SK-MEL-5 (cell line): ENCODE measurements around the gene TENM4. TPM values are rescaled to one million over a fixed set of nuclear protein-coding genes. Genes with fewer than 3 reads are reported as not detected.

ENCODE experiments used
- DNase-seq: peaks from one replicate; pipeline ENCODE4 v3.0.0-alpha.2; 2016; ENCODE audit warnings: low read depth, low spot score
- in situ Hi-C: cut with HindIII; loops from 2 replicates; pipeline ENCODE4 v1.10.0; 2016; ENCODE audit warnings: low sequenced_read_pairs, high pct_unique_total_duplicates, low pct_unique_long_range_greater_than_20kb
- total RNA-seq: library from RNA; depleted of rRNA; stranded (reverse); fragments of >200 nt; shearing (Covaris generic); gene quantifications from 2 replicates; pipeline ENCODE4 v1.2.3, GENCODE V29; 2014

The TENM4 gene
- total RNA-seq, 1 experiment from 2014 or later, result 0.08 TPM

DNA sequence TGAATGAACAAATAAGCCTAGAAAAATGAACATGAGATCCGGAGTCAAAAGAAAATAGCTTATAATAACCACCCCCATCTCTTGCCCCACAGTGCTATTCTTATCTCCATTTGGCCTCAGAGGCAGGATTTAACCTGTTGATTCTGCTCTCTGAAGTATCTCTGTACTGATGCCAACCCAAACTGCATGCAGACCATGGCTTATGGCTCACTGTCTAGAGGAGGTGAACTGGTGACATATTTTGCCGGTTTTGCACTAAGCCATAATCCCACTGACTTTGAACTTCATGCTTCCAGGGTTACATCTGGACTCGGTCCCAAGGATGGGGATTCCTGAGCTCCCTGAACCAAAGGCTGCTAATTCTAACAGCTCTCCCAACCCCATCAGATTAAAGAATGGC lies 397.1 kb downstream of the TENM4 start:
- in situ Hi-C loops, result no loop called here
- no peak for DNase-seq

DNA sequence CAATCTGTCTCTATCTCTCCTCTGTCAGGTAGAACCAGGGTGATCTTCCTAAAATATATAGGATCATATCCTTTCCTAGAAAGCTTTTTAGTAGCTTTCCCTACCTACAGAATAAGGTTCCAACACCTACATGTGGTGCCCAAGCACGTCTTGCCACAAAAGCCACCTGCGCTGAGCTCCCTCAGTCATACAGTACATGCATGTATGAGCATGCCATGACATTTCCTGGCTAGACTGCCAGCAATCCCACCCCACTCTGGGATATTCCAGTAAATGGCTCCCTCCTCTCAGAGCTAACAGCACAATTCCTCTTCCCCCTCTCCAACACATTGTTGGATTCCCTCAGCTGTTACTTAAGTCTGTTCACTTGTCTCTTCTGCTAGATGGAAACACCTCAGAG lies 398.0 kb downstream of the TENM4 start:
- no peak for DNase-seq
- in situ Hi-C loops, result no loop called here

DNA sequence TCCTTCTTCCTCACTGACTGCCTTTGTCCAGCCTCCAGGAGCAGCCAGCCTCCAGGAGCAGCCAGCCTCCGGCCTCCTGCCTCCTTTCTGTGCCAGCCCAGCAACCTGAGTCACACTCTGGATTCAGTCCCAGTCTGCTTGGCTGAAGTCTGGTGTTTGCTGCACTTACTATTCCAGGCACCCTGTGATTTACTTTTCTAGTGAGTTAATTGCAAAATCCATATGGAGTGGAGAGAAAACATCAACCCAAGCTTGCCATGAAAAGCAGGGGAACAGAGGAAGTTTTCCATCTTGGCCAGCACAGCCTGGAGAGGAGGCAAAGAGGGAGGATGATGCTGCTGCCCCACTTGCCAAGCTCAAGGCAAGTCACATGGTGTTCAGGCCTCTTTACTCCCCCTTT lies 400.5 kb downstream of the TENM4 start:
- in situ Hi-C loops, result no loop called here
- DNase-seq, result no peak

DNA sequence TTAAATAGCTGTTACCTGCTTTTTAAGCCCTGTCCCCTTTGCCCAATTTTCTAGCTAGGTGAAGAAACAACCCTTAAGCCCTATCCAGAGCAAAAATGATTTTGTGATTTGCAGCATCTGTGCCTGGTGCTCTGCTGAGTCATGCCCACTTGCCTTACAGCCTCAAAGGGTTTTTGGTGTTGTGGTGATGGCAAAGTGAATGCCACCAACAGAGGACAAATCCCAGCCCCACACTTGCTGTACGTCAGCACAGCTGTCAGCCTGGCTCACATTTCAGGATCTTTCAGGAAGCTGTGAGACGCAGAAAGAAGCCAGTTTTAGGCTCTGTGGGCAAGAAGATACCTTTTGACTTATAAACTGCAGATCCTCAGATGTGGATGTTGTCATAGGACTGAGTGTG lies 401.7 kb downstream of the TENM4 start:
- DNase-seq, result no peak
- in situ Hi-C loops, result no loop called here

DNA sequence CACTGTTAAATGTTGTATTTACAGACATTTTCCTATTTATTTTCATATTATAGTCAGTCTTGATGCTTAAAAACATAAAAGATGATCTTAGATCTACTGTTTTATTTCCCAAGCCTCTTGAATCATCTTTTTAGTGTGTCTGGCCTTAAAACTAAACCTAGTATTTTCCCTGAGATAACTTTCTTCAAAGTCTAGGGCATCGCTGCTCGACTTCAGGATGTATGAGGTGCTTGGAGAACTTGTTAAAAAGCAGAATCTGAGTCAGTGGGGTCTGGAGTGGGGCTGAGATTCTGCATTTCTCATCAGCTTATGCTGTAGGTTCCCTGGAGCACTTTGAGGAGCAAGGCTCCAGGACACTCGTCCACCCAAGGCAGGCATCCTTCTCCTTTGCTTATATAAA lies 404.9 kb downstream of the TENM4 start:
- in situ Hi-C loops, result no loop called here
- DNase-seq, result no peak

DNA sequence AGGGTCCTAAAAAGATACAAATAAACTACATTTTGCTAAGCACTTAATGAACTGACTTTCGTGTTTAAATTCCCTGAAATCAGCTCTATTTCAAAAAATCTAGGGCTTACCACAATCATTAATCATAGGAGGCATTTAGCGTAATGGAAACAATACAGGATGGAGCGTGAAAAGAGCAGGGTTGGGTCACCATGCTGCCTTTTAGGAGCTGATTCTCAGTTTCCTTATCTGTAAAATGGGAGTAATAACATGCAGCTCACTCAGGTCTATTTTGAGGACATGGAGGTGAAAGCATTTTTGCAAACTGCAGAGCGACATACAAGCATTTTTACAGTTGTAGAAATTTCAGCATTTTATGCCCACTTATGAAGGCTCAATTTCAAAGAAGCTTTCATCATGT lies 407.0 kb downstream of the TENM4 start:
- in situ Hi-C loops, result no loop called here
- no peak for DNase-seq

DNA sequence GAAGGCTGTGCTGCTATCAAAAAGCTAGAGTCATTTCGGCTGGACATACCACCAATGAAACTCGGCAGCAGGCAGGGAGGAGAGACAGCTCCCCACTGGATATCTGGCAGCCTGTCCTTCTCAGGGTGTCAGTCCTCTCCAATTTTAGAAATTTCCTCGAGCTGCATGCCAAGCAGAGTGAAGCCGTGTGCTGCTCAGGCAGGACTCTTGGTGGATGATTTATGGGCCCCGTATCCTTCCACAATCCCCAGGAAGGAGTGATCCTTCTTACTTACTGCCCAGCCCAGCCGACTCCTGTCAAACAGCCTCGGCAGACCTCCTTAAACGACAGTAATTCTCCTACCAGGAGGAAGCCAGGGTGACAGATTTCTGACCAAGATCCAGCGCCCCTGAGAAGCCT lies 410.4 kb downstream of the TENM4 start:
- in situ Hi-C loops, result no loop called here
- DNase-seq, result no peak

DNA sequence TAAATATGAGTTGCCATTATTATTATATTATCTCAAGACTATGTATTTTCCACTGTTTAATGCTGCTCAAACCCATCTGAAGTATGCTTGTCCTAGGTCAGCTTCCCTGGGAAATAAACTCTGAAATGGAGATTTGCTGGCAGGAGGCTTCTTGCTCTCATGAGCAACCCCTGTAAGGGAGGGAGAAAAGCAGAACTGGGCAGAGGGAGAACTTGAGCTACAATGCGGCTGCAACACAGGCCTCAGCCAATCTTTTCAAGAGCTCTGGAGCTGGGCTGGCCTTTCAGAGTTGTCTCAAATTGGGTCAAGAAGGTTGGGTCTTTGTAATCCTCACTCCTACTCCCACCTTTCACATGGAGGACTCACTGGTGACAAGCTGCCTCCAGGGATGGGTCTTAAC lies 412.6 kb downstream of the TENM4 start:
- in situ Hi-C loops, result no loop called here
- no peak for DNase-seq

DNA sequence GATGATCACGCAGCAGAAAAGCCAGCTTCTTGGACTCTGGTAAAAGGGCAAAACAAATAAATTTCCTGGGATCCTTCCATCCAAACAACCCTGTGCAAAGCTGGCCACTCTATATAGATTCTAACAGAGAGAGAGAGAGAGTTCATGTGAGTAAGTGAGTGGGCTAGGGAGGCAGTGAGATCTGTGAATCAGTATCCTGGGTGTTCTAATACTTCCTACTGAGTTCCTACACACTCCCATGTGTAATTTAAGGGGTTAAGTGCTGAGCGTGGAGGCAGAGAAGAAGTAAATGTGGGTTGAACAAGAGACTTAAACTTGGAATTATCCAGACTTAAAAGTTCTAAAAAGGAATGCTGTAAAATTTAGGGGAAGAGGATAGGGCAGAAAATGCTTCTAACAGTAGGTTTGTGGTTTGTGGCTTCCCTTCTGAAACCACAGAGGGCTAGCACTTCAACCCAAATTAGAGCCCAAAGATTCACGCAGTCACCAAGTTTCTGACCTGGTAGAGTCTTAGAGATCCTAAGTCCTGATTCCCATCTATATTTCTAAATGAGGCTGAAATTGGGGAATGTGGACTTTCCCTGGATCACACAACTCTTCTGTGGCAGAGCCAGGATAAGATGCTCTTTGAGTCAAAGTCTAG lies 413.9 kb downstream of the TENM4 start:
- in situ Hi-C loops, result no loop called here
- no peak for DNase-seq

DNA sequence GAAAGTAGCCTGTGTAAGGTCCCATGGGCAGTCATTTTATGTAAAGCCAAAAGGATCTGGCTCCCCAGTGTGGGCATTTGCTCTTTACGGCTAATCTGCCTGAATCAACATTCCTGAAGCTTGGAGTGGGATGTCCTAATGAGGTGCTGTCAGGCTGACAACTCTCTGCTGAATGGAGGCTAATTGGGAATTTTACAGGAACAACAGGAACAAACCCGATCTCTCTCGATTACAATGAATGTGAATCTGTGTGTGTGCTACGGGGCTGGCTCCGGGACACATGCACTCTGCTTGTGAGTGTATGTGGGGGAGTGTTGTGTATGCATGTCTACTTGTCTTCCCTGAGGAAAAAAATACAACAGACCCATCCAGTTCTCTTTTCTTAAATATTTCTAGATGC lies 415.2 kb downstream of the TENM4 start:
- in situ Hi-C loops, result no loop called here
- DNase-seq, result no peak

DNA sequence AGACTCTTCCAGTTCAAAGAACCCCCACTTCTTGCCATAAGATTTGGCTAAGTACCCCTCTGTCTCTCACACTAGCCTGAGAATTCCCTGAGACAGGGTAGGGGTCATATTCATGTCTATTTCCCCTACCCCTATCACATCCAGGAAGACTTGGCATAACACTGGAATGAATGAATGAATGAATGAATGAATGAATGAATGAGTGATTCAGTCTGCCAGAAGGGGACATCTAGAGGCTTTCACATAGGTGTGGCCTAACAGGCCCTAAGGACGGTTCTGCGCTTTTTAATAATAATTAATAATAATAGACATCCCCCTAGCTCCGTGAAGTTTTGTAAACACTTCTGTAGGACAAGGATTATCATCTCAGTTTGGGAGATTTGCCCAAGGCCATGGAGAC lies 415.7 kb downstream of the TENM4 start:
- in situ Hi-C loops, result no loop called here
- DNase-seq, result no peak

DNA sequence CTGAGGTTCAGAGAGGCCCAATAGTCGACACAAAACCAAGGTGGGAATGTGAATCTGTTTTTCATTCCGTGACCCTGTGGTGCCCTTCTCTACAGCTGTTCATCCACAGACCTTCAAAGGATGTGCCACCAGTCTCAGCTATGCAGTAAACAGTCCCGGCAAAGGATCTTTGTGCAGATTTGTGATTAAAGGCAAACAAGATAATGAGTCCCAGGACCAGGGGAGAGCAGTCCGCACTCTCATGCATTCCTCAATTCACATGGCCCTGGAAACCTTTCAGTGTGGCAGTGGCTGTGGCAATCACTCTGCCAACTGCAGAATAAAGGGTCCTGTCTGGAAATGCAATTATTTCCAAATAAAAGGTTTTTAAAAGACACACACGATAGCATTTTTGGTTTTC lies 418.6 kb downstream of the TENM4 start:
- in situ Hi-C loops, result no loop called here
- DNase-seq, result no peak

DNA sequence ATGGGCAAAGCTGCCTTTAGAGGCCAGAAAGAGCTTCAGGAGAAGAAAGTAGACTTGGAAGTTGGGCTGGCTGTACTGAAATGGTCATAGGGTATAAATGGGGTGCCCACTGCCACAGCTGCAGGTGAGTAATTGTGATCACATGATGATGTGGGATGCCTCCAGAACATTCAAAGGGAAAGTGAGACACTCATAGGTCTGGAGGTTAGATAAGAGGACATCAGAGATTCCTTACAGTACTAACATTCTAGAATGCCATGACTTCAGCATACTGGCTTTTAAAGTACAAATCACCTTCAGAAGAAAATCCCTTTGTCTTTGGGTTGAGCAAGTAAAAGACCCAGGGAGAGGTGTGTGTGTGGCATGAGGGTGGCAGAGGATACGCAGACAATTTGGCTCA lies 419.2 kb downstream of the TENM4 start:
- DNase-seq, result no peak
- in situ Hi-C loops, result no loop called here

DNA sequence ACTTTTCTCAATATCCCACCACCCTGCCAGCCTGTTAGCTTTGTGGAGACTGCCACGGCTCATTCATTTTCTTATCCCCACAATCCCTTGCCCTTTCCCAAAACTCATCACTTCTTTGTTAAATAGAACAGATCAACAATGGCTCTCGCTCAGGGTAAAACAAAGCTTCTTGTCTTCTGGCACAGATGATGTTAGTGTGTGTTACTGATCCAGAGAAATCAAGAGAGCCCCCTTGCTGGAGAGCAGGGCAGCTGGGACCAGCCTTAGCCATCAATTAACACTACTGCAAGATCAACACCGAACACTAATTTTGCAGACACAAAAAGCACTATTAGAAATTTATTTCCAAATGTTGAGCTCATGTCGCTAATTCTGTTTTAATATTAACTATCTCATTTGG lies 420.9 kb downstream of the TENM4 start:
- DNase-seq, result no peak
- in situ Hi-C loops, result no loop called here

DNA sequence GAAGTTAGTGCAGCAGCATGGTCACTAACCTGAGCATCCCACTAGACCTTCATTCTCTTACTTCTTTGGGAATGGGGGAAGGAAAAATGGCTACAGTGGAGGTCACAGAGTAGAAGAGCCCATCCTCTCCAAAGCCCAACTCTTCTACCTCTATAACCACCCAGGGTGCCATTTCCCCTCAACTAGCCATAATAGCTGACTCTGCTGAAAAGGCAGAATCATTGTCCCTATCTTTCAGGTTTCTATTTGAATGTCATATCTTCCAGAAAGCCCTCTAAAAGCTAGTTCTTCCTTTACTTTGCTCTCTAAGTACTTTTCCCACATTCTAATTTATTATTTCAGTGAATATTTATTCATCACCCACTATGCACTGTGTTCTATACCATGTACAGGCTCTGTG lies 421.6 kb downstream of the TENM4 start:
- in situ Hi-C loops, result no loop called here
- DNase-seq, result no peak

DNA sequence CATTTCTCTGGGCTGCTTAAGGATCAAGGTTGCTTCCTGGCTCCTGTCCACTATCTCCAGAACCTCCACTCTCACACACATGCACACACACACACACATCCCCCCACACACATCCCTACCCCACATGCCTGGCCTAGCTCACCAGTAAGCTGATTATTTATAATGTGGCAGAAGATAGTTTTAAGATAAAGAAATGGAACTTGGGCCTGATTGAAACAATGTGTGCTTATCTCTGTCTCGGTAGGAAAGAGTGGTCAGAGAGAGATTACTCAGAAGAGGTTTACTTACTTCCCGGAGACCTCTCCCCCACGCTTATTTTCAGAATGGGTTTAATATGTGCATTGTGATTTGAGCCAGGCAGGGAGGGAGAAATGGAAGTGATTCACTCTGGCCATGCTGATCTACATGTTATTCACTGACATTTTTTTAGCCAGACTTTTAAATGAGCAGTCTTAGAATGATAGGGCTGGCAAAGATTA lies 422.4 kb downstream of the TENM4 start:
- no peak for DNase-seq
- in situ Hi-C loops, result no loop called here

DNA sequence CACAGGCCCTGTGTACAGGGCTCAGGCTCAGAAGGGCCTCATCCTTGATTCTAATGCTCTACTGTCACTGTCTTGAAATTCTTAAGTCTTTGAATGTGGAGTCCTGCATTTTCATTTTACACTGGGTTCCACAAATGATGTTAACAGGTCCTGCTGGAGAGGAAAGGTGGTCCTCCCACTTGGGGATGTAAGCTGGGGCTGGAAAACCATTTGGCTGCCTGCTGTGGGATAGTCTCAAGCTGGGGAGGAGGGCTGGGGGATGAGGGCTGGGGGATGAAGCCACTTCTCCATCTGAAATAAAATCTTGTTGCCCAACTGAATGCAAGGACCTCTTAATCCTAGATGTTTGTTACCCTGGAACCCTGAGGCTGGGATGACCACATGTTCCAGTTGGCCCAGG lies 423.0 kb downstream of the TENM4 start:
- no peak for DNase-seq
- in situ Hi-C loops, result no loop called here

DNA sequence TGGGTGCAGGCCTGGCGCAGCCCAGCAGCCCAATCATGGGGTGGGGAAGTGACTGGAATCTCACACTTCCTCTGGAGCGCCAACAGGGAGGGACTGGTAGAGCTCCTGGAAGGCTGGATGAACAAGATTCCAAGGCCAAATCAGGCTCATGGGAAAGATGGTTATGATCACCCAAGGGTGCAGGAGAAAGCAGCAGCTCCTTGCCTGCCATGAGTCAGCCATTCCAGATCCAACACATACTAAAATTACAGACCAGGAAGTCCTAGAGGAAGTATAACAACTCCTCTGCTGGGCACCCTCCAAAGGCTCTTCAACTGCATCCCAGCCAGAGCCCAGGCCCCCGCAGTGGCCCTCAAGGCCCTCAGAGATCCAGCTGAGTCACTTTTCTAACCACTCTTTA lies 427.3 kb downstream of the TENM4 start:
- DNase-seq, result no peak
- in situ Hi-C loops, result no loop called here

DNA sequence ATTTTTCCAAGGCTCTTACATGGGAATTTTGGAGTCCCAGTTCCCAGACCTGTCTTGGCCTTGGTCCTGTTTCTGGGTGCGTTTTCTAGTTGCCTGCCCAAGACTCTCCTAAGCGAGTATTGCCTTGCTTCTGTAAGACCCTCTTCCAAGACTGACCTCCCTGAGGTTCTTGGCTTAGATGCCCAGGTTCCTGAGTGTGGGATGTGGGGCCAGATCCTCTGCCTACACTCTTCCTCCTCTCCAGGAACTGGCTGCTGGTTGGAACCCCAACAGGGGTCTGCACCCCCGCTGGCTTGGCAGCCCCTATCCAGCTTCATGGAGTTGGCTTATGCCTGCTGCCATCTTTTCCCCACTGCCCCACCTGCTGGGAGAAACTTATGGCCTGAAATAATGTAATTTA lies 429.5 kb downstream of the TENM4 start:
- in situ Hi-C loops, result no loop called here
- DNase-seq, result no peak

DNA sequence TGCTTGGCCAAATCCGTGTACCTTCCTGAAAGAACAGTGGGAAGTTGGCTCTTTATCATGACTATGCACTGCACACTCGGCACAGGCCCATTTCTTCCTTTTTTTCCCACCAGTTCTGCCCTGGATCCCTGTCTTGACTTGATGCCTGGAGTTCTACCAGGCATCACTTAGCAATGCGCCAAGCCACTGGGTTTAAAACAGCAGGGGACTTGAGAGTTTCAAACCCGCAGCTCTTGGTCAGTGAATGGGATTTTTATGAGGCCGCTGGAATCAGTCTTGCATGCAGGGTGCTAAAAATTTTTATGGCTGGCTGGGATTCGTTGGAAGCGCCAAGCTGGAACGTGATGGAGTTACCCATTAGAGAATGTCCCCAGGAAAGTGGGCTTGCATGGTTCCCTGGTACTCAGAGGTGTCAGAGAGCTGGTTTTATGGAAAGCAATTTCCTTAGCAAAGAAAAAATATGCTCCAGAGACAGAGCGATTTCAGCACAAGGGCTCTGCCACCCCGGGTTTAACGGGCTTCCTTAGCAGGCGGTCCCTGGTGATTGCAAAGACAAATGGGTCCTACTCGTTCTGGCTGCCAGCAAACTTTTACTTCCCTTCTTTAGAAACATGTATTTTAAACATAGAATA lies 432.9 kb downstream of the TENM4 start:
- DNase-seq, result no peak
- in situ Hi-C loops, result no loop called here
